Measurements from ENCODE around the gene ZFP92.
"Not testable (repeated sequence)": the region's sequence is repeated elsewhere in the genome, so short reads cannot be mapped to it uniquely, and the experiment has no call there.

Gene ZFP92

GRCh38 chrX:153411255-153411987 is at the start of gene ZFP92:
Gene ZFP92 (plus strand): TSS chrX:153411472. CDS start chrX:153418323, 6,851 bp downstream.
- DNase-seq, result peak; percentile 42

- DNase-seq, result no peak
Measured at GRCh38 chrX:153361781-153362397, 49.4 kb upstream of the ZFP92 start.

GRCh38 chrX:153365670-153366069 is 45.6 kb upstream of the ZFP92 start:
- no peak for DNase-seq

- no peak for DNase-seq
Measured at GRCh38 chrX:153366119-153366518, 45.2 kb upstream of the ZFP92 start.

GRCh38 chrX:153366878-153367538 is 44.3 kb upstream of the ZFP92 start:
- no peak for DNase-seq

- no peak for DNase-seq
Measured at GRCh38 chrX:153370293-153371055, 40.8 kb upstream of the ZFP92 start.

GRCh38 chrX:153371256-153371655 is 40.0 kb upstream of the ZFP92 start:
- no peak for DNase-seq

GRCh38 chrX:153372949-153373348 is 38.3 kb upstream of the ZFP92 start:
- DNase-seq, result no peak

- DNase-seq, result no peak
Measured at GRCh38 chrX:153374426-153374825, 36.8 kb upstream of the ZFP92 start.

GRCh38 chrX:153375571-153375970 is 35.7 kb upstream of the ZFP92 start:
- DNase-seq, result no peak

GRCh38 chrX:153377727-153378126 is 33.5 kb upstream of the ZFP92 start:
- DNase-seq, result no peak

GRCh38 chrX:153378607-153379006 is 32.7 kb upstream of the ZFP92 start:
- DNase-seq, result no peak

- no peak for DNase-seq
Measured at GRCh38 chrX:153379508-153379907, 31.8 kb upstream of the ZFP92 start.

GRCh38 chrX:153379971-153380581 is 31.2 kb upstream of the ZFP92 start:
- DNase-seq, result no peak

- DNase-seq, result no peak
Measured at GRCh38 chrX:153380691-153381090, 30.6 kb upstream of the ZFP92 start.

GRCh38 chrX:153381684-153382532 is 29.4 kb upstream of the ZFP92 start:
- no peak for DNase-seq

- no peak for DNase-seq
Measured at GRCh38 chrX:153382563-153383482, 28.4 kb upstream of the ZFP92 start.

- DNase-seq, result no peak
Measured at GRCh38 chrX:153384390-153384789, 26.9 kb upstream of the ZFP92 start.

- DNase-seq, result not testable (repeated sequence)
Measured at GRCh38 chrX:153384973-153385372, 26.3 kb upstream of the ZFP92 start.

- no peak for DNase-seq
Measured at GRCh38 chrX:153386097-153386496, 25.2 kb upstream of the ZFP92 start.

GRCh38 chrX:153387345-153387744 is 23.9 kb upstream of the ZFP92 start:
- DNase-seq, result no peak

Data from stimulated activated CD4-positive, alpha-beta T cell treated with anti-CD3 and anti-CD28 coated beads, Interleukin-4, amount 100 ng/mL, for 1 hour (primary cell).